Testis (tissue), 2 donors: ENCODE measurements around the gene NRARP.

Experiments
- CTCF ChIP-seq, 3 experiments: fragments of 450-650 bp in 2 of 3; fragments of 200-600 bp in 1 of 3; sonication (generic) in 1 of 3; IDR thresholded peaks; one replicate each; pipeline ENCODE4 v1.5.1; 2016 to 2019; ENCODE audit warnings: antibody characterized with exemption in 3 of 3, mild to moderate bottlenecking in 2 of 3, moderate library complexity in 1 of 3
- POLR2A ChIP-seq: fragments of 450-650 bp; IDR thresholded peaks from one replicate; pipeline ENCODE4 v1.6.1; 2017; ENCODE audit warnings: antibody characterized with exemption, mild to moderate bottlenecking, moderate library complexity

- TF ChIP-seq CTCF (IDR thresholded peaks at IDR 0.05) (no peak), POLR2A (no peak)
These were observed 5.1 kb downstream of the NRARP start for GRCh38 chr9:137296670-137297664.
